Smooth muscle cell (in vitro differentiated cells): Measurements from ENCODE around the gene FOXP3. TPM values are rescaled to one million over a fixed set of nuclear protein-coding genes. Genes with fewer than 3 reads are reported as not detected.

Source experiments
- DNase-seq: peaks from one replicate; lab custom pipeline; 2025; ENCODE audit not compliant: unreplicated experiment; lab: John Stamatoyannopoulos, UW
- H2AFZ ChIP-seq: fragments of 200-600 bp; sonication (generic); 2 replicates; pipeline ENCODE4 v1.6.0; 2016; ENCODE audit warnings: antibody characterized with exemption, low read depth, mild to moderate bottlenecking
- H3F3A ChIP-seq: fragments of 200-600 bp; sonication (generic); 2 replicates; pipeline ENCODE4 v1.6.0; 2017; ENCODE audit warnings: antibody characterized with exemption, low read depth
- H3K27ac ChIP-seq: fragments of 200-600 bp; sonication (generic); 2 replicates; pipeline ENCODE4 v1.5.1; 2016; ENCODE audit warnings: low read depth, mild to moderate bottlenecking
- H3K27me3 ChIP-seq: fragments of 200-600 bp; sonication (generic); 2 replicates; pipeline ENCODE4 v1.6.1; 2016; ENCODE audit warnings: low read depth, mild to moderate bottlenecking
- H3K36me3 ChIP-seq: fragments of 200-600 bp; sonication (generic); 2 replicates; pipeline ENCODE4 v1.5.1; 2016; ENCODE audit warnings: low read depth
- H3K4me1 ChIP-seq: fragments of 200-600 bp; sonication (generic); 2 replicates; pipeline ENCODE4 v1.5.1; 2016; ENCODE audit warnings: low read depth
- H3K4me2 ChIP-seq: fragments of 200-600 bp; sonication (generic); 2 replicates; pipeline ENCODE4 v1.6.0; 2016; ENCODE audit warnings: mild to moderate bottlenecking
- H3K4me3 ChIP-seq: fragments of 200-600 bp; sonication (generic); 2 replicates; pipeline ENCODE4 v1.5.1; 2016; ENCODE audit warnings: mild to moderate bottlenecking
- H3K79me2 ChIP-seq: fragments of 200-600 bp; sonication (generic); 2 replicates; pipeline ENCODE4 v1.6.0; 2016; ENCODE audit warnings: low read depth, mild to moderate bottlenecking
- H3K9ac ChIP-seq: fragments of 200-600 bp; sonication (generic); 2 replicates; pipeline ENCODE4 v1.6.0; 2016; ENCODE audit warnings: low read depth
- H3K9me3 ChIP-seq: fragments of 200-600 bp; sonication (generic); replicated peaks from 2 replicates; pipeline ENCODE4 v1.5.1; 2016; ENCODE audit warnings: low read depth
- H4K20me1 ChIP-seq: fragments of 200-600 bp; sonication (generic); 2 replicates; pipeline ENCODE4 v1.6.0; 2016; ENCODE audit warnings: low read depth
- WGBS: methylation state at CpG from one replicate; pipeline ENCODE4 v1.1.7; 2016; ENCODE audit warnings: low lambda C conversion rate; 5-methylcytosine and 5-hydroxymethylcytosine counted together
- polyA plus RNA-seq: library from polyadenylated mRNA; unstranded; fragments of >200 nt; fragmentation: Nextera tagmentation; extraction: Ambion mirVana; gene quantifications from 2 replicates; pipeline ENCODE4 v1.2.1, GENCODE V29; 2016
- total RNA-seq: library from RNA; depleted of rRNA; stranded (reverse); fragments of >200 nt; gene quantifications from 2 replicates; pipeline ENCODE4 v1.2.3, GENCODE V29; 2014
- TF ChIP-seq, protein P1 (sequence below): fragments of 200-600 bp; sonication (generic); IDR thresholded peaks from 2 replicates; pipeline ENCODE4 v1.5.1; 2017; ENCODE audit warnings: borderline replicate concordance, mild to moderate bottlenecking, antibody characterized with exemption; ENCODE audit not compliant: insufficient read depth, poor library complexity, severe bottlenecking

The FOXP3 gene
- total and polyA plus RNA-seq, 2 experiments from 2014 or later = not detected

DNA sequence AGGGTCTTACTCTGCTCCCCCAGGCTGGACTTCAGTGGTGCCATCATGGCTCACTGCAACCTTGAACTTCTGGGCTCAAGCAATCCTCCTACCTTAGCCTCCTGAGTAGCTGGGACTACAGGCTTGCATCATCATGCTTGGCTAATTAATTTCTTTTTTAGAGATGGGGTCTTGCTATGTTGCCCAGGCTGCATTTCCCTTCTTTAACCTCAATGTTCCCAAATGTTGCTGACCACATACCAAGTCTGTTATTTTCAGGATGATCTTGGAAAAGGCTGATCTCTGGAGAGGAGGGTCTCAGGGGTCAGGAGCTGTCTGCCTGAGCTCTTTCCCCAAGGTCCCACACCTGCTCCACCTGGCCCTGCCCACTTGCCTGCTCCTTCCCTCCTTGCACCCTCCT lies 44.4 kb downstream of the FOXP3 start:
- no peaks in the 10 kb centered on the region for H3K4me1 ChIP-seq
- no peak overlapping the region for H3K4me3 ChIP-seq
- H3F3A ChIP-seq = no peaks in the 10 kb centered on the region
- no peak overlapping the region for H3K27ac ChIP-seq
- no peaks in the 10 kb centered on the region for H3K9me3 ChIP-seq
- DNase-seq = no peak
- no peak overlapping the region for H3K9ac ChIP-seq
- no peaks in the 10 kb centered on the region for H3K36me3 ChIP-seq
- H2AFZ ChIP-seq = no peak overlapping the region
- H3K4me2 ChIP-seq = no peak overlapping the region
- no peaks in the 10 kb centered on the region for H4K20me1 ChIP-seq
- H3K79me2 ChIP-seq = no peaks in the 10 kb centered on the region
- no peaks in the 10 kb centered on the region for H3K27me3 ChIP-seq
- TF ChIP-seq, protein P1, sequence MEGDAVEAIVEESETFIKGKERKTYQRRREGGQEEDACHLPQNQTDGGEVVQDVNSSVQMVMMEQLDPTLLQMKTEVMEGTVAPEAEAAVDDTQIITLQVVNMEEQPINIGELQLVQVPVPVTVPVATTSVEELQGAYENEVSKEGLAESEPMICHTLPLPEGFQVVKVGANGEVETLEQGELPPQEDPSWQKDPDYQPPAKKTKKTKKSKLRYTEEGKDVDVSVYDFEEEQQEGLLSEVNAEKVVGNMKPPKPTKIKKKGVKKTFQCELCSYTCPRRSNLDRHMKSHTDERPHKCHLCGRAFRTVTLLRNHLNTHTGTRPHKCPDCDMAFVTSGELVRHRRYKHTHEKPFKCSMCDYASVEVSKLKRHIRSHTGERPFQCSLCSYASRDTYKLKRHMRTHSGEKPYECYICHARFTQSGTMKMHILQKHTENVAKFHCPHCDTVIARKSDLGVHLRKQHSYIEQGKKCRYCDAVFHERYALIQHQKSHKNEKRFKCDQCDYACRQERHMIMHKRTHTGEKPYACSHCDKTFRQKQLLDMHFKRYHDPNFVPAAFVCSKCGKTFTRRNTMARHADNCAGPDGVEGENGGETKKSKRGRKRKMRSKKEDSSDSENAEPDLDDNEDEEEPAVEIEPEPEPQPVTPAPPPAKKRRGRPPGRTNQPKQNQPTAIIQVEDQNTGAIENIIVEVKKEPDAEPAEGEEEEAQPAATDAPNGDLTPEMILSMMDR = no peak

DNA sequence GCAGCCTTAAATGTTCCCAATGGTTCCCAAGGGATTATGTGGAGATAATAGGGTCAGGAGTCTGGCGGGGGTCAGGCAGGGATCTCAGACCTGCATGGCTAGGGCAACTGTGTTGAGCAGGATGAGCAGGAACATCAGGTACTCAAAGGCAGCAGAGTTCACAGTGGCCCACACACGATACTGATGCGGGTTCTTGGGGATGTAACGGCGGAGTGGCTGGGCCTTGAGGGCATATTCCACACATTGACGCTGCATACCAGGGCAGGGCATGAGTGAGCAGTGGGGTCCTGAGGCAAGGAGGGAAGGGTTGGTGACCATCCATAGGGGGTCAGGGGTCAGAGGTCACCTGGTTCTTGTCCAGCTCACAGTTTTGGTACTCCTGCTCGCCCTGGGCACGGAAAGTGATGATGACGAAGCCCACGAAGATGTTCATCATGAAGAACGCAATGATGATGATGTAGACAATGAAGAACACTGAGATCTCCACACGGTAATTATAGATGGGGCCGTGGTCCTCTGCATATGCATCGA lies 49.4 kb downstream of the FOXP3 start:
- 82% methylated on average over 14 of the region's 14 CpGs for WGBS
- Histone ChIP-seq H3K9ac (no peak overlapping the region), H3K9me3 (no peaks in the 10 kb centered on the region), H3K27me3 (no peaks in the 10 kb centered on the region), H3K4me3 (no peak overlapping the region), H3K27ac (no peak overlapping the region), H3K4me2 (no peak overlapping the region), H4K20me1 (no peaks in the 10 kb centered on the region), H3F3A (no peaks in the 10 kb centered on the region), H3K79me2 (no peaks in the 10 kb centered on the region), H3K36me3 (no peaks in the 10 kb centered on the region), H3K4me1 (no peaks in the 10 kb centered on the region), H2AFZ (no peak overlapping the region)
- DNase-seq = no peak
- TF ChIP-seq, protein P1 = no peak

DNA sequence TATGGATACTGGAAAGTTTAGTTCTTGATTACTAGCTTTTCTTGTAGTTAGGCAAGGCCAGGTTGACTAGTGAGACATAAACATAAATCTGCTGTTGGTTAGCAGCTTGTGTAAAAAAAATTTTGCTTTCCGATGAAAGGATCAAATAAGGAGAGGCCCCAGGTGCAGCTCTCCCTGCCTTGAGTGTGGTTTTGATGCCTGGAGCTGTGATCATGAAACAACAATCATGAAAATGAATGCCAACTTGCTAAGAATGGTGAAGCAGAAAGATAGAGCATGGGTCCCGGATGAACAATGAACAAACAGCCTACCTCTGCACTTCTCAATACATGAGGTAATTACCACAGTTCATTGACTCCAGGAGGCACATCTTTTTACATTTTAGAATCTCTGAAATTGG lies 50.1 kb downstream of the FOXP3 start:
- WGBS = 65% methylated on average over 2 of the region's 2 CpGs
- no peak overlapping the region for H3K9ac ChIP-seq
- H3K4me2 ChIP-seq = no peak overlapping the region
- no peak overlapping the region for H3K4me3 ChIP-seq
- no peaks in the 10 kb centered on the region for H4K20me1 ChIP-seq
- H3F3A ChIP-seq = no peaks in the 10 kb centered on the region
- H3K36me3 ChIP-seq = no peaks in the 10 kb centered on the region
- H3K4me1 ChIP-seq = no peaks in the 10 kb centered on the region
- no peaks in the 10 kb centered on the region for H3K79me2 ChIP-seq
- no peak for DNase-seq
- TF ChIP-seq, protein P1 = no peak
- no peak overlapping the region for H3K27ac ChIP-seq
- H3K27me3 ChIP-seq = no peaks in the 10 kb centered on the region
- no peaks in the 10 kb centered on the region for H3K9me3 ChIP-seq
- H2AFZ ChIP-seq = no peak overlapping the region

DNA sequence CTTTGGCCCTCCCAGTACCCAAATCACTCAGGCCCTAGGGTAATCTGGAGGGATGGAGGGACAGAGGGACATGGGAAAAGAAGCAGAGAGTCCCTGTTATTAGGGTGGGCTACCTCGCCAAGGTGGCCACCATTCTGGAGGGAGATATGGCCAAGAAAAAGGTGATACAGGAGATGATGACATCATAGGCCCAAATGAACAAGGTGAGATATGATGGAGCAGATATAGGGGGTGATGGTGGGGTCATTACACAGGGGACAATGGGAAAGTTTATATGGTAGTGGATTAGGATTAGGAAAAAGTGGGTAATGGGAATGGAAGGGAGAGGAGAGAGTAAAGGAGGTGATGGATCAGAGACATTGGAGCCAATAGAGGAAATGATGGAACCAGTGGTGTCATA lies 51.6 kb downstream of the FOXP3 start:
- Histone ChIP-seq H3K79me2 (no peaks in the 10 kb centered on the region), H3K27ac (no peak overlapping the region), H3K9me3 (no peaks in the 10 kb centered on the region), H3K4me3 (no peak overlapping the region), H3K4me2 (no peak overlapping the region), H3F3A (no peaks in the 10 kb centered on the region), H3K4me1 (no peaks in the 10 kb centered on the region), H3K9ac (no peak overlapping the region), H3K36me3 (no peaks in the 10 kb centered on the region), H2AFZ (no peak overlapping the region), H4K20me1 (no peaks in the 10 kb centered on the region), H3K27me3 (no peaks in the 10 kb centered on the region)
- TF ChIP-seq, protein P1 = no peak
- DNase-seq = no peak
- 50% methylated on average over 1 of the region's 1 CpG for WGBS
